H9 (cell line): ENCODE results near the gene KCNN2. TPM values are rescaled to one million over a fixed set of nuclear protein-coding genes. Genes with fewer than 3 reads are reported as not detected.
A peak's percentile ranks its signal among the peaks of the same experiment; 100 is the strongest.

Source experiments
- DNase-seq: peaks from one replicate; pipeline ENCODE4 v3.0.0-alpha.2; 2017
- H2AFZ ChIP-seq: one replicate; pipeline ENCODE4 v1.6.1; 2013; ENCODE audit warnings: mild to moderate bottlenecking, low read length, control low read depth, moderate library complexity
- H2AK5ac ChIP-seq: 2 replicates; pipeline ENCODE4 v1.6.1; 2013; ENCODE audit warnings: low read length, control low read depth, mixed read lengths; ENCODE audit not compliant: insufficient read length
- H2BK120ac ChIP-seq: one replicate; pipeline ENCODE4 v1.6.1; 2013; ENCODE audit warnings: low read depth, mild to moderate bottlenecking, low read length, control low read depth, inconsistent platforms; ENCODE audit not compliant: poor library complexity, severe bottlenecking
- H2BK12ac ChIP-seq: 2 replicates; pipeline ENCODE4 v1.6.1; 2013; ENCODE audit warnings: low read length, control low read depth, mixed read lengths, low read depth; ENCODE audit not compliant: insufficient read length
- H2BK15ac ChIP-seq: 2 replicates; pipeline ENCODE4 v1.6.1; 2013; ENCODE audit warnings: low read depth, low read length, control low read depth
- H2BK20ac ChIP-seq: one replicate; pipeline ENCODE4 v1.6.1; 2013; ENCODE audit warnings: low read depth, mild to moderate bottlenecking, low read length, control low read depth, inconsistent platforms; ENCODE audit not compliant: poor library complexity, severe bottlenecking
- H2BK5ac ChIP-seq: 2 replicates; pipeline ENCODE4 v1.6.1; 2013; ENCODE audit warnings: low read length, control low read depth, mixed read lengths; ENCODE audit not compliant: insufficient read length
- H3K14ac ChIP-seq: 2 replicates; pipeline ENCODE4 v1.6.1; 2013; ENCODE audit warnings: low read length, control low read depth; ENCODE audit not compliant: insufficient read depth
- H3K18ac ChIP-seq: 2 replicates; pipeline ENCODE4 v1.6.1; 2013; ENCODE audit warnings: low read depth, mild to moderate bottlenecking, mixed read lengths, low read length, control low read depth; ENCODE audit not compliant: insufficient read length
- H3K23ac ChIP-seq: 2 replicates; pipeline ENCODE4 v1.6.1; 2013; ENCODE audit warnings: low read length, control low read depth, mixed read lengths, low read depth; ENCODE audit not compliant: insufficient read length
- H3K23me2 ChIP-seq: 2 replicates; pipeline ENCODE4 v1.6.1; 2013; ENCODE audit warnings: low read depth, mild to moderate bottlenecking, mixed read lengths, low read length, control low read depth; ENCODE audit not compliant: insufficient read length, poor library complexity, severe bottlenecking
- H3K27ac ChIP-seq: 2 replicates; pipeline ENCODE4 v1.5.1; 2013; ENCODE audit warnings: low read length, control low read depth, mixed read lengths, low read depth; ENCODE audit not compliant: insufficient read length
- H3K27me3 ChIP-seq: 2 replicates; pipeline ENCODE4 v1.6.1; 2013; ENCODE audit warnings: low read length, control low read depth, inconsistent platforms; ENCODE audit not compliant: insufficient read depth
- H3K4ac ChIP-seq: 2 replicates; pipeline ENCODE4 v1.6.1; 2013; ENCODE audit warnings: low read depth, mild to moderate bottlenecking, control low read depth, inconsistent platforms, low read length, moderate library complexity
- H3K4me1 ChIP-seq: 2 replicates; pipeline ENCODE4 v1.6.1; 2013; ENCODE audit warnings: low read length, control low read depth, inconsistent platforms; ENCODE audit not compliant: insufficient read depth
- H3K4me2 ChIP-seq: 2 replicates; pipeline ENCODE4 v1.6.1; 2013; ENCODE audit warnings: low read length, control low read depth, mixed read lengths; ENCODE audit not compliant: insufficient read length, insufficient read depth
- H3K56ac ChIP-seq: 2 replicates; pipeline ENCODE4 v1.6.1; 2013; ENCODE audit warnings: low read depth, mild to moderate bottlenecking, mixed read lengths, low read length, control low read depth; ENCODE audit not compliant: insufficient read length
- H3K79me1 ChIP-seq: 2 replicates; pipeline ENCODE4 v1.6.1; 2013; ENCODE audit warnings: low read depth, mild to moderate bottlenecking, moderate library complexity, low read length, control low read depth, inconsistent platforms; ENCODE audit not compliant: insufficient read depth, poor library complexity, severe bottlenecking
- H3K79me2 ChIP-seq: 2 replicates; pipeline ENCODE4 v1.6.1; 2013; ENCODE audit warnings: low read length, control low read depth, inconsistent platforms; ENCODE audit not compliant: insufficient read depth
- H3K9ac ChIP-seq: 2 replicates; pipeline ENCODE4 v1.6.1; 2013; ENCODE audit warnings: low read length, control low read depth, mixed read lengths; ENCODE audit not compliant: insufficient read length; ENCODE audit errors: extremely low read depth
- H3K9me3 ChIP-seq: one replicate; pipeline ENCODE4 v1.6.1; 2013; ENCODE audit warnings: low read depth, low read length, inconsistent platforms; ENCODE audit not compliant: control insufficient read depth
- H3T11ph ChIP-seq: one replicate; pipeline ENCODE4 v1.6.1; 2013; ENCODE audit warnings: mild to moderate bottlenecking, low read length, control low read depth, inconsistent platforms
- H4K20me1 ChIP-seq: one replicate; pipeline ENCODE4 v1.6.1; 2013; ENCODE audit not compliant: control insufficient read depth, insufficient read length, insufficient read depth
- H4K5ac ChIP-seq: 2 replicates; pipeline ENCODE4 v1.6.1; 2013; ENCODE audit warnings: low read depth, mild to moderate bottlenecking, mixed read lengths, low read length, control low read depth; ENCODE audit not compliant: insufficient read length
- H4K8ac ChIP-seq: replicated peaks from 2 replicates; pipeline ENCODE4 v1.6.1; 2013; ENCODE audit warnings: low read length, control low read depth, mixed read lengths, low read depth; ENCODE audit not compliant: insufficient read length
- H4K91ac ChIP-seq: 2 replicates; pipeline ENCODE4 v1.6.1; 2013; ENCODE audit warnings: low read depth, mild to moderate bottlenecking, moderate library complexity, mixed read lengths, low read length, control low read depth; ENCODE audit not compliant: insufficient read length
- H3K27ac Mint-ChIP-seq, 3 experiments: 2 replicates in 2 of 3; 3 replicates in 1 of 3; pipeline ENCODE4 v1.8.0; 2020 to 2021; ENCODE audit warnings: mixed read lengths in 3 of 3, mild to moderate bottlenecking in 1 of 3, moderate library complexity in 1 of 3
- H3K27me3 Mint-ChIP-seq: 2 replicates; pipeline ENCODE4 v1.8.0; 2021; ENCODE audit warnings: low read depth, mild to moderate bottlenecking, moderate library complexity, mixed read lengths
- H3K36me3 Mint-ChIP-seq, 3 experiments: 2 replicates in 2 of 3; 3 replicates in 1 of 3; pipeline ENCODE4 v1.8.0; 2020 to 2021; ENCODE audit warnings: low read depth in 3 of 3, mixed read lengths in 3 of 3; ENCODE audit not compliant: insufficient read depth in 1 of 3
- H3K4me1 Mint-ChIP-seq, 2 experiments: 2 replicates each; pipeline ENCODE4 v1.8.0; 2020; ENCODE audit warnings: mixed read lengths in 2 of 2
- H3K4me3 Mint-ChIP-seq, 2 experiments: 2 replicates in 1 of 2; 3 replicates in 1 of 2; pipeline ENCODE4 v1.8.0; 2020 to 2021; ENCODE audit warnings: mild to moderate bottlenecking in 2 of 2, mixed read lengths in 2 of 2, moderate library complexity in 1 of 2
- H3K9me3 Mint-ChIP-seq, 2 experiments: 2 replicates in 1 of 2; 3 replicates in 1 of 2; pipeline ENCODE4 v1.8.0; 2020; ENCODE audit warnings: mild to moderate bottlenecking in 2 of 2, mixed read lengths in 2 of 2, moderate library complexity in 1 of 2
- WGBS: extraction: QIAGEN DNeasy Blood & Tissue Kit; methylation state at CpG from one replicate; pipeline ENCODE4 v1.1.7; 2013; ENCODE audit warnings: missing lambda C conversion rate, low lambda C conversion rate, mixed read lengths; ENCODE audit not compliant: insufficient read length; ENCODE audit errors: extremely low coverage; 5-methylcytosine and 5-hydroxymethylcytosine counted together
- total RNA-seq: library from RNA; stranded (reverse); gene quantifications from 2 replicates; pipeline ENCODE4 v1.2.1, GENCODE V29; 2021
- TF ChIP-seq, protein P1 (sequence below): fragments of 200-600 bp; sonication (generic); conservative IDR thresholded peaks from 3 replicates; pipeline ENCODE4 v1.8.0; 2021; ENCODE audit warnings: antibody characterized with exemption, mild to moderate bottlenecking

KCNN2 gene
- total RNA-seq, 1 experiment from 2014 or later: 21.0 TPM

- H3K27me3 ChIP-seq: no peaks in the 10 kb centered on the region
- no peak overlapping the region for H3K4me2 ChIP-seq
- TF ChIP-seq, protein P1, sequence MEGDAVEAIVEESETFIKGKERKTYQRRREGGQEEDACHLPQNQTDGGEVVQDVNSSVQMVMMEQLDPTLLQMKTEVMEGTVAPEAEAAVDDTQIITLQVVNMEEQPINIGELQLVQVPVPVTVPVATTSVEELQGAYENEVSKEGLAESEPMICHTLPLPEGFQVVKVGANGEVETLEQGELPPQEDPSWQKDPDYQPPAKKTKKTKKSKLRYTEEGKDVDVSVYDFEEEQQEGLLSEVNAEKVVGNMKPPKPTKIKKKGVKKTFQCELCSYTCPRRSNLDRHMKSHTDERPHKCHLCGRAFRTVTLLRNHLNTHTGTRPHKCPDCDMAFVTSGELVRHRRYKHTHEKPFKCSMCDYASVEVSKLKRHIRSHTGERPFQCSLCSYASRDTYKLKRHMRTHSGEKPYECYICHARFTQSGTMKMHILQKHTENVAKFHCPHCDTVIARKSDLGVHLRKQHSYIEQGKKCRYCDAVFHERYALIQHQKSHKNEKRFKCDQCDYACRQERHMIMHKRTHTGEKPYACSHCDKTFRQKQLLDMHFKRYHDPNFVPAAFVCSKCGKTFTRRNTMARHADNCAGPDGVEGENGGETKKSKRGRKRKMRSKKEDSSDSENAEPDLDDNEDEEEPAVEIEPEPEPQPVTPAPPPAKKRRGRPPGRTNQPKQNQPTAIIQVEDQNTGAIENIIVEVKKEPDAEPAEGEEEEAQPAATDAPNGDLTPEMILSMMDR: no peak
- no peak overlapping the region for H3K9ac ChIP-seq
- peak overlapping the region in 2 of 3 experiments; percentile 22 to 57; a peak in 1 of 7 replicates for H3K27ac Mint-ChIP-seq
- no peak overlapping the region for H3K4ac ChIP-seq
- H3K9me3 Mint-ChIP-seq: no peaks in the 10 kb centered on the region
- H2AK5ac ChIP-seq: no peak overlapping the region
- H4K20me1 ChIP-seq: no peaks in the 10 kb centered on the region
- H3K36me3 Mint-ChIP-seq: peaks cover 0 to 1% (median 0%) of the 10 kb centered on the region in 3 experiments; a peak in 2 of 7 replicates
- no peak overlapping the region for H3K23ac ChIP-seq
- no peak overlapping the region for H2BK120ac ChIP-seq
- no peak overlapping the region for H4K91ac ChIP-seq
- H3K79me1 ChIP-seq: no peaks in the 10 kb centered on the region
- DNase-seq: no peak
- no peaks in the 10 kb centered on the region; the same call in 1 of the 2 replicates for H3K27me3 Mint-ChIP-seq
- H3K9me3 ChIP-seq: no peaks in the 10 kb centered on the region
- WGBS: no CpG with 5 or more reads among the region's 3 CpGs
- H2BK20ac ChIP-seq: no peak overlapping the region
- H3K4me1 ChIP-seq: peaks cover 2% of the 10 kb centered on the region; the same call in 1 of the 2 replicates
- H2BK15ac ChIP-seq: no peak overlapping the region
- H2BK12ac ChIP-seq: no peak overlapping the region
- H3K56ac ChIP-seq: no peak overlapping the region
- no peak overlapping the region for H4K5ac ChIP-seq
- peaks cover 27 to 45% of the 10 kb centered on the region in 2 experiments for H3K4me1 Mint-ChIP-seq
- no peak overlapping the region for H3K14ac ChIP-seq
- no peak overlapping the region for H3K4me3 Mint-ChIP-seq
- H4K8ac ChIP-seq: no peak overlapping the region
- peaks cover 2% of the 10 kb centered on the region; the same call in 1 of the 2 replicates for H3K79me2 ChIP-seq
- H3T11ph ChIP-seq: no peak overlapping the region
- H3K27ac ChIP-seq: no peak overlapping the region
- no peaks in the 10 kb centered on the region for H3K23me2 ChIP-seq
- no peak overlapping the region for H2BK5ac ChIP-seq
- no peak overlapping the region for H2AFZ ChIP-seq
- H3K18ac ChIP-seq: peak overlapping the region; percentile 7
Observed at GRCh38 chr5:114411380-114411931, 49.6 kb downstream of the KCNN2 start.
